ENCODE measurements around the gene ZBTB6. TPM values are rescaled to one million over a fixed set of nuclear protein-coding genes. Genes with fewer than 3 reads are reported as not detected.
A peak's percentile ranks its signal among the peaks of the same experiment; 100 is the strongest.

ZBTB6 gene
- total and polyA plus RNA-seq, 2 of the 13 experiments (the other 11 are each of a cell fraction or from before 2014, with no cell fraction given) = 3.7 to 7.1 TPM

GRCh38 chr9:122931226-122932121 is 18.4 kb upstream of the ZBTB6 start, which contains the start of gene ZBTB26 (continued):
- peak; percentile 81; the same call in 1 of the 2 replicates for TF ChIP-seq ZNF580 (CRISPR knock-in tag; IDR thresholded peaks at IDR 0.05; ENCODE audit: borderline replicate concordance, low read depth)
- 0 out of 2 replicates have a peak, but pooled peaks have one; percentile 2 for TF ChIP-seq MTERF4 (CRISPR knock-in tag; IDR thresholded peaks at IDR 0.05)
- no peak for TF ChIP-seq ZNF274 (CRISPR knock-in tag; IDR thresholded peaks at IDR 0.05)
- TF ChIP-seq DMTF1 (CRISPR knock-in tag; IDR thresholded peaks at IDR 0.05) = no peak
- peak; percentile 34; the same call in 1 of the 2 replicates for TF ChIP-seq DRAP1 (CRISPR knock-in tag; IDR thresholded peaks at IDR 0.05)
- no peak for TF ChIP-seq TBL1XR1 (IDR thresholded peaks at IDR 0.05; ENCODE audit: borderline replicate concordance, low read length, partially characterized antibody)
- TF ChIP-seq RXRA (CRISPR knock-in tag; IDR thresholded peaks at IDR 0.05) = peak; percentile 51
- no peak for TF ChIP-seq KIAA2018 (CRISPR knock-in tag; IDR thresholded peaks at IDR 0.05; ENCODE audit: borderline replicate concordance)
- no peak for TF ChIP-seq SNRNP70 (IDR thresholded peaks at IDR 0.05; ENCODE audit: low read depth, low read length)
- no peak; the same call in 1 of the 2 replicates for TF ChIP-seq SMAD1 (CRISPR knock-in tag; IDR thresholded peaks at IDR 0.05; ENCODE audit: borderline replicate concordance, low read depth)
- no peak for TF ChIP-seq ETV6 (CRISPR knock-in tag; conservative IDR thresholded peaks at IDR 0.05)
- no peak for TF ChIP-seq ZNF556 (CRISPR knock-in tag; IDR thresholded peaks at IDR 0.05; ENCODE audit: borderline replicate concordance)
- peak; percentile 84 for TF ChIP-seq TAF1 (CRISPR knock-in tag; IDR thresholded peaks at IDR 0.05)

Data from HepG2 (cell line).